Ishikawa (cell line): Measurements from ENCODE around the gene PAM.

ENCODE experiments used
- CREB1 ChIP-seq: IDR thresholded peaks from 2 replicates; pipeline ENCODE4 v1.6.1; 2012; ENCODE audit warnings: low read depth
- EGR1 ChIP-seq: IDR thresholded peaks from 2 replicates; pipeline ENCODE4 v1.6.1; 2012
- EP300 ChIP-seq: IDR thresholded peaks from 2 replicates; pipeline ENCODE4 v1.6.1; 2012; ENCODE audit warnings: borderline replicate concordance
- FOXM1 ChIP-seq: IDR thresholded peaks from 2 replicates; pipeline ENCODE4 v1.6.1; 2012; ENCODE audit warnings: low read depth, borderline replicate concordance
- MAX ChIP-seq: IDR thresholded peaks from 2 replicates; pipeline ENCODE4 v1.6.1; 2012
- NFIC ChIP-seq: IDR thresholded peaks from 2 replicates; pipeline ENCODE4 v1.6.1; 2012
- RAD21 ChIP-seq: IDR thresholded peaks from 2 replicates; pipeline ENCODE4 v1.6.1; 2012; ENCODE audit warnings: low read depth
- TAF1 ChIP-seq: IDR thresholded peaks from 2 replicates; pipeline ENCODE4 v1.6.1; 2012; ENCODE audit warnings: low read depth, mild to moderate bottlenecking
- TEAD4 ChIP-seq: IDR thresholded peaks from 2 replicates; pipeline ENCODE4 v1.6.1; 2012
- TF ChIP-seq, protein P1 (sequence below): IDR thresholded peaks from 2 replicates; pipeline ENCODE4 v1.6.1; 2012; ENCODE audit warnings: low read depth, mild to moderate bottlenecking

DNA sequence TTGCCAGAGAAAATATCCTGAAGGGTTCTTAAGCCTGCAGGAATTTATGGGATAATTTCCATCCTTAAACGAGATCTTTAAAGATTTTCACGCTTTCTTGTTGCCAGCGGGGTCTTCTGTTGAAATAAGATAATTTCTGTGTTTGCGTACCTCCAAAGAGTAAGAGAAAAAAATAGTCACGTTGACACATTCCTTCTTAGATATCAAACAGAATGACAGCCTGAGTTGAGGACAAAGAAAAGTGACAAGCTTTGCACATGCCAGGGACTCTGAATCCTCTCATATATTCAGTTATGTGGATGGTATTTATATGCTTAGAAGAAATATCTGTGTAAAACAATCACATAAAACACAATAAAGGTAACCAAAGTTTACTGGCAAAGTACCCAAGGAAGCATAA, 21.6 kb upstream of the PAM start:
- TF ChIP-seq TAF1 (no peak), EP300 (no peak), RAD21 (no peak), MAX (no peak), CREB1 (no peak), FOXM1 (no peak), EGR1 (no peak), NFIC (no peak), TEAD4 (no peak)
- TF ChIP-seq, protein P1, sequence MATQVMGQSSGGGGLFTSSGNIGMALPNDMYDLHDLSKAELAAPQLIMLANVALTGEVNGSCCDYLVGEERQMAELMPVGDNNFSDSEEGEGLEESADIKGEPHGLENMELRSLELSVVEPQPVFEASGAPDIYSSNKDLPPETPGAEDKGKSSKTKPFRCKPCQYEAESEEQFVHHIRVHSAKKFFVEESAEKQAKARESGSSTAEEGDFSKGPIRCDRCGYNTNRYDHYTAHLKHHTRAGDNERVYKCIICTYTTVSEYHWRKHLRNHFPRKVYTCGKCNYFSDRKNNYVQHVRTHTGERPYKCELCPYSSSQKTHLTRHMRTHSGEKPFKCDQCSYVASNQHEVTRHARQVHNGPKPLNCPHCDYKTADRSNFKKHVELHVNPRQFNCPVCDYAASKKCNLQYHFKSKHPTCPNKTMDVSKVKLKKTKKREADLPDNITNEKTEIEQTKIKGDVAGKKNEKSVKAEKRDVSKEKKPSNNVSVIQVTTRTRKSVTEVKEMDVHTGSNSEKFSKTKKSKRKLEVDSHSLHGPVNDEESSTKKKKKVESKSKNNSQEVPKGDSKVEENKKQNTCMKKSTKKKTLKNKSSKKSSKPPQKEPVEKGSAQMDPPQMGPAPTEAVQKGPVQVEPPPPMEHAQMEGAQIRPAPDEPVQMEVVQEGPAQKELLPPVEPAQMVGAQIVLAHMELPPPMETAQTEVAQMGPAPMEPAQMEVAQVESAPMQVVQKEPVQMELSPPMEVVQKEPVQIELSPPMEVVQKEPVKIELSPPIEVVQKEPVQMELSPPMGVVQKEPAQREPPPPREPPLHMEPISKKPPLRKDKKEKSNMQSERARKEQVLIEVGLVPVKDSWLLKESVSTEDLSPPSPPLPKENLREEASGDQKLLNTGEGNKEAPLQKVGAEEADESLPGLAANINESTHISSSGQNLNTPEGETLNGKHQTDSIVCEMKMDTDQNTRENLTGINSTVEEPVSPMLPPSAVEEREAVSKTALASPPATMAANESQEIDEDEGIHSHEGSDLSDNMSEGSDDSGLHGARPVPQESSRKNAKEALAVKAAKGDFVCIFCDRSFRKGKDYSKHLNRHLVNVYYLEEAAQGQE, result no peak
